Measurements from ENCODE around the gene HAGH.
"Not testable (repeated sequence)": the region's sequence is repeated elsewhere in the genome, so short reads cannot be mapped to it uniquely, and the experiment has no call there.

The HAGH gene

DNA sequence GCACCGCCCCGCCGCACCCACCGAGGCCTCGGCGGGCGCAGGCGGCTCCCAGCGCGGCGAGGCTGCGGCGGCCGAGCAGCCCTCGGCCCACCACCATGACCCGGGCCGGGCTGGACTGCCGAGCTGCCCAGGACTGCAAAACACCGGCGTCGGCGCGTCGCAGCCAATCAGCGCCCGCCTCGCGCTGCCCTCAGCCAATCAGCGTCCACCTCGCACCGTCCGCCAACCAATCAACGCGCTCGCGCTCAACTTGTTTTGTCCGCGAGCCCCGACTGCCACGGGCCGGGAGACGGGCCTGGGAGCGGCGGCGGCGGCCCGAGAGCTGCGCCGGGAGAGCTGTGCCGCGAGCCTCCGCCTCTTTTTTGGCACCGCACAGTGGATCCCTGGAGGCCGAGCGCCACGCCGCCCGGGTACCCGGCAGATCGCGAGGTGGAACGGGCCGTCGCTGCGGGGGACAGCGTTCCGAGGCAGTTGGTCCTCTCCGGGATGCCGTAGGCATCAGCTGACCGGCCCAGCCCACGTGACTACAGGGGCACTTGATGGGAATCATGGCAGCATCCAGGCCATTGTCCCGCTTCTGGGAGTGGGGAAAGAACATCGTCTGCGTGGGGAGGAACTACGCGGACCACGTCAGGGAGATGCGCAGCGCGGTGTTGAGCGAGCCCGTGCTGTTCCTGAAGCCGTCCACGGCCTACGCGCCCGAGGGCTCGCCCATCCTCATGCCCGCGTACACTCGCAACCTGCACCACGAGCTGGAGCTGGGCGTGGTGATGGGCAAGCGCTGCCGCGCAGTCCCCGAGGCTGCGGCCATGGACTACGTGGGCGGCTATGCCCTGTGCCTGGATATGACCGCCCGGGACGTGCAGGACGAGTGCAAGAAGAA lies at the start of gene HAGH, which contains the start of gene FAHD1:
TSS of gene HAGH (minus strand) at position 135 of the 883 bp plus-strand sequence. CDS start at position 97, 38 bp downstream.
TSS of gene FAHD1 (plus strand) at position 516 of the 883 bp plus-strand sequence. CDS start at position 549, 33 bp downstream.
- DNase-seq (ENCODE audit: low read depth, low spot score): peak; percentile 98

DNA sequence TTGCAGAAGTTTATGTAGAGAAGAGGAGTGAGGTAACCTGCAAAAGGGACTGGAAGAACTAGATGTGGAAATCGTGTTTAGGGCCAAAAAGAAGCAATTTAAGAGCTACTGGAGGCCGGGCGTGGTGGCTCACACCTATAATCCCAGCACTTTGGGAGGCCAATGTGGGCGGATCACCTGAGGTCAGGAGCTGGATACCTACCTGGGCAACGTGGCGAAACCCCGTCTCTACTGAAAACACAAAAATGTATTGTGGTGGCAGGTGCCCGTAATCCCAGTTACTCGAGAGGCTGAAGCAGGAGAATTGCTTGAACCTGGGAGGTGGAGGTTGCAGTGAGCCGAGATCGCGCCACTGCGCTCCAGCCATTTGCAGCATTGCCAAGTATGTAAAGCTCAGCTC lies 49.4 kb upstream of the HAGH start:
- not testable (repeated sequence) for DNase-seq (ENCODE audit: low read depth, low spot score)

DNA sequence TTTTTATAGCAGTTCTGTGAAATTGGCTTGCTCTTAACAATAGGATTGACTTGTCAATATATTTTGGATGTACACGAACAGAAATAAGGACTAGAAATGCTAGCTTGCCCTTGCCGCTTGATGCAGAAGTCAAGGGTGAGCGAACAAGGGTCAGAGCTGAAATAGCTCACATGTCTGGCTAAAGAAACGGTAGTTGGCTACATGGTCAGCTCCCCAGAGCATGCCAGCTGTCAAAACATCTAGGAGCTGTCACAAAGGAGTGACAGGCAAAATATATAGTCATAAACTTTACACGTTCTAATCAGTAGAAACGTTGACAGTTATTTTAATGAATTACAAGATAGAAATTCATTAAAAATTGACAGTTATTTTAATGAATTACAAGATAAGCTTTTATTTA lies 48.2 kb upstream of the HAGH start:
- no peak for DNase-seq (ENCODE audit: low read depth, low spot score)

DNA sequence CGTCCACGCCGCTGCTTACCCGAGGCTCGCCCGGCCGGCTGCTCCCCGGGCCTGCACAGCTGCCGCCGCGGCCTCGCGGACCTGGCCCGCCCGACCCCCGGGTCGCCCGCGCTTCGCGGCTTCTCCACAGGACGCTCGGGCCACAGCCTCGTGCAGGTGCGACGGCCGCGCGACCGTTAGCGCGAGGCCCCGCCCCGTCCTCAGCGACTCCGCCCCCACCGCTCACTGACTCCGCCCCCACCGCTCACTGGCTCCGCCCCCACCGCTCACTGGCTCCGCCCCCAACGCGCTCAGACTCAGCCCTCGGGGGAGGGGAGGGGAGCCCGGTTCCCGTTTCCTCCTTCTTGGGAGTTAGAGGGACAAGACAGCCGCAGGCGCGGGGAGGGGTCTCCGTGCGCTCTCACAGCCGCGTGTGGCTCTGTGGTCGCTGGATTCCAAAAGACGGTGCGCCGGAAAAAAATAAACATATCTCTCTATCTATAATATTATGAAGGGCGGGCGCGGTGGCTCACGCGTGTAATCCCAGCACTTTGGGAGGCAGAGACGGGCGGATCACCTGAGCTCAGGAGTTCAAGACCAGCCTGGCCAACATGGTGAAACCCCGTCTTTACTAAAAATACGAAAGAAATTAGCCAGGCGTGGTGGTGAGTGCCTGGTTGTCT lies 45.5 kb upstream of the HAGH start, which contains the start of gene MEIOB:
TSS of gene MEIOB (minus strand) at position 191 of the 662 bp plus-strand sequence. CDS start 3,989 bp downstream, outside the sequence.
- peak; percentile 79 for DNase-seq (ENCODE audit: low read depth, low spot score)

DNA sequence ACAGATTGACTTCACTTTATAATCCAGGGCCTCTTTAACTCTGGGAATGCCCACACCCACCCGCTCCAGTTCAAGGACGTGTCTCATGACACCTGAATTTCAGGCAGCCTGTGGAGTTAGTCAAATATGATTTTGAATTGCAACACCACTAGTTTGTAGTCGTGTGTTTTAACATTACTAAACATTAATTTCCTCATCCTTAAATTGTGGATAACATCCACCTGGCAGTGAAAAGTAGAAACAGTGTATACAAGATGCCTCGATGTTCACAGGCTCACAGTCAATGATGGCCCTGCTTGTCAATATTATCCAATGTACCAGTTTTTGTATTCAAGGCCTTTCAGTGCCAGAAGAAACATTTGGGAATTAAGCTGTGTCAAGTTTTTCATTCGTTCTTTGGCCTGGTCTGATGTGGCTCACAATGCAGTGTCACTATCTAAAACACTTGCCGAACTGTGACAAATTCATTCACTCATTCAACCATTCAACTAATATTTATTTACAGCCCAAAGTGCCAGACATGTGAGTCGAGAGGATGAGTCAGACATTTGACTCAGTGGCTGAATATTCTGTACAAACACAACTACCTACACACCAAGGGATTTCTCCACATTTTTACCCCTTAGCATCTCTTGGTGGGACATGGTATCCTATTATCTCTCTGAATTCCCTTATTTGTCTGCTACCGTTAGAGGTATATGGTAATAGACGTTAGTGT lies 43.9 kb upstream of the HAGH start:
- DNase-seq (ENCODE audit: low read depth, low spot score): no peak

DNA sequence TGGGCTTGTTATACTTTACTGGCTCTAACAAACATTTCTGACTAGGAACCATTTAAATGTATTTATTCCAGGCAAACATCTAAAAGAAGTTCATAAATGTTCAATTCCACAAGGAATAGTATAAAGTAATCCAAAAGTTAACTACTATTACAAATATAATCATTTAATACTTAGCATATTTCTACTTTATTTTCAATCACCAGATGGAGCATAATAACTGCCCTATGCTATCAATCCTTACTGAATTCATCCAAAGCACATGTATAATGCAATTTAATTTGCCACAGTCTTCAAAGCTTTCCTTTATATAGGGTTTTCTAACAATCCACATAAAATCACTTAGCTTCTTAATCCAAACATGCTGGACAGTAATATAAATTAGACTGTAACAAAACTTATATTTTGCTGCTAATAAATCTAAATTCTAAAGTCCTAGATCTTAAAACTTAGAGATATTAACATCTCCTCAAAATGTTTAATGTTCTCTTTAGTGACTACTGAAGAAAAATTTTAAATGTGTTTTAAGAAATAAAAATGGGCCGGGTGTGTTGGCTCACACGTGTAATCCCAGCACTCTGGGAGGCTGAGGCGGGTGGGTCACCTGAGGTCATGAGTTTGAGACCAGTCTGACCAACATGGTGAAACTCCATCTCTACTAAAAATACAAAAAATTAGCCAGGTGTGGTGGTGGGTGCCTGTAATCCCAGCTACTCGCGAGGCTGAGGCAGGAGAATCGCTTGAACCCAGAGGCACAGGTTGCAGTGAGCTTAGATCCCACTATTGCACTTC lies 39.5 kb upstream of the HAGH start:
- DNase-seq (ENCODE audit: low read depth, low spot score): no peak

DNA sequence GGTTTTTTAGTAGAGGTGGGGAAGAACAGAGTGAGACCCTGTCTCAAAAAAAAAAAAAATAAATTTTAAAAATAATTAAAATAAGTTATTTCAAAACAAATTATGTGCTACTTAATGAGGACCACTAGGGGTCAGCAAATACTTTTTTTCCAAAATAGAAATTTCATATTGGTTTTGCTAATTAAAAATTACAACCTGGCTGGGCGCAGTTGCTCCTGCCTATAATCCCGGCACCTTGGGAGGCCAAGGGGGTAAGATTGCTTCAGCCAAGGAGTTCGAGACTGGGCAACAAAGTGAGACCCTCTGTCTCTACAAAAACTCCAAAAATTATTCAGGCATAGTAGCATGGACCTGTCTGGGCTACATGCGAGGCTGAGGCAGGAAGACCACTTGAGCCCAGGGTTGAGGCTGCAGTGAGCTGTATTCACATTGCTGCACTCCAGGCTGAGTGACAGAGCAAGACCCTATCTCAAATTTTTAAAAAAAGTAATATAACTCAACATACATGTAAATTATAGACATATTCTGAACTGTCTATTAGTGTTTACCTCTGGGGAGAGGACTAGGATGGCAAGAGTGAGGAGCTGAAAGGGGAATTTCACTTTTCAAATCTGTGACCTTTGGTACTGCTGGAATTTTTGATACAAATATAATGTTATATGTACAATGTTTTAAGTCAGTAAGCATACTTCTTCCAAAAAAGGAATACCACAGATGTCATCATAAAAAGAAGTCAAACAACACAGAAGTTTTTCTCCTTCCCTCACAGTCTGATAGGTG lies 37.2 kb upstream of the HAGH start:
- DNase-seq (ENCODE audit: low read depth, low spot score): peak; percentile 11

DNA sequence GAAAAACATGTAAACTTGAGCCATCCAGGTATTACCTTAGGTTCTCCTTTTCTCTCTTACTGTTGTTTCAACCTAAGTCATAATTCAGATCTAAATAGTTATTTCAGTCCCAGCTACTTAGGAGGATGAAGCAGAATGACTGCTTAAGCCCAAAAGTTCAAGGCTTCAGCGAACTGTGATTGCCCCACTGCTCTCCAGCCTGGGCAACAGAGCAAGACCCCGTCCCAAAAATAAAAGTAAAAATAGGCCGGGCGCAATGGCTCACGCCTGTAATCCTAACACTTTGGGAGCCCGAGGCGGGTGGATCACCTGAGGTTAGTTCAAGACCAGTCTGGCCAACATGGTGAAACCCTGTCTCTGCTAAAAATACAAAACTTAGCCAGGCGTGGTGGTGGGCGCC lies 35.8 kb upstream of the HAGH start:
- DNase-seq (ENCODE audit: low read depth, low spot score): no peak

DNA sequence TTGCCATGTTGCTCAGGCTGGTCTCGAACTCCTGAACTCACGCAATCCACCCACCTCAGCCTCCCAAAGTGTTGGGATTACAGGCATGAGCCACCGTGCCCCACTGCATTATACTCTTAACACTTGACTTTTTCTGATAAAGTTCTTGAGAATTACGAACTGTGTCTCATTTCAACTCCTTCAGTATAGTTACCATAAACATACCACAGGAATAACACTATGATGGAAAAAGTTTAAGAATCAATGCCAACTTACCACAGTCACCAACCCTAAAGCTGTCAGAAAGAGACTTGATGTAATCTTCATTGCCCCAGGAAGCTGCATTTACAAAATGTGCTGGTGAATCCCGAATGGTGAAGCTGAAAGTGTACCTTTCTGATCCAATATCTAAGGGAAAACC lies 35.1 kb upstream of the HAGH start:
- no peak for DNase-seq (ENCODE audit: low read depth, low spot score)

DNA sequence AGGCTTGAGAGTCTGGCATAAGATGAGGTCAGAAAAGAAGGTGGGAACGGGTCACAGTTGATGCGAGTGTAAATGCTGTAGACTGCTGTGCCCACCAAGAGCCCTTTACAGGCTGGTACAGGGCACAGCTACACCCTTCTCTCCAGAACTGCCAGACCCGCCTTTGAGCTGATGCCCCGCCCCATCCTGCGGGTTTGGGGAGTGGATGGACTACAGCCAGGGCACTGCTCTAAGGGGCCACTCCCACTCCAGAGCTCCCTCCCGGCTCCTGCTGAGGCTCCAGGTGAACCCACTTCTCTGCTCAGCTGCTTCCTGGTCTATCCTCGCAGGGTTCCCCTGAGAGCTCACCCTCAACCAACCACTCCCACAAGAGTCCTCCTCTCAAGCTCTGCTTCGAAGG lies 33.0 kb upstream of the HAGH start:
- no peak for DNase-seq (ENCODE audit: low read depth, low spot score)

DNA sequence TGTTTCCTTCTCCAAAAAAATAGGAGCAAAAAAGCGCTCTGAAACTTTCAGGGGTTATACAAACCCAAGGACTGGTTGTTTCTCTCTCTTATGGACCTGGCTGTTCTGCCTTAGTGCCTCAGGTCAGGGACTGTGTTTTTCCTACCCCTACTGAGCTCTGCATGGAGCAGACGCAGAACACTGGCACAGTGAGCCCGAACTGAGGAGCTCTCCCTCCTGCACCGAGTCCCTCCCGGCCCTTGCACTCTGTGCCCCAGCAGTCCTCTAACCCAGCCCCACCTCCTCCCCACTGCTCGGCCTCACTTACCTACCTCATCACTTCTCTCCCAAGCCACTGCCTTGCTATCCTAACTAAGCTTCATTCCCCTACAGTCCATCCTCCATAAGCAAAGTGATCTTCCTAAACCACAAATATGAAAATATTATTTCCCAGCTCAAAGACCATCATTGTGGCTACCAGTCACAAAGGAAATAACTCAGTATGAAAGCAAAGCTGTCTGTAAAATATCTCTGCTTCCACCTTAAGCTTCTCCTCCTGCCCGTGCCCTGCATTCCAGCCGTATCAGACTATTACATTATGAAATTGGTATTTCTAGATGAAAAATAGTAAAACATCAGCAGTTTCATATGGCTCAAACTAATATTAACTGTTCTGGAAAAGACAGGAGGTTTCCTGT lies 31.7 kb upstream of the HAGH start:
- peak; percentile 37 for DNase-seq (ENCODE audit: low read depth, low spot score)

DNA sequence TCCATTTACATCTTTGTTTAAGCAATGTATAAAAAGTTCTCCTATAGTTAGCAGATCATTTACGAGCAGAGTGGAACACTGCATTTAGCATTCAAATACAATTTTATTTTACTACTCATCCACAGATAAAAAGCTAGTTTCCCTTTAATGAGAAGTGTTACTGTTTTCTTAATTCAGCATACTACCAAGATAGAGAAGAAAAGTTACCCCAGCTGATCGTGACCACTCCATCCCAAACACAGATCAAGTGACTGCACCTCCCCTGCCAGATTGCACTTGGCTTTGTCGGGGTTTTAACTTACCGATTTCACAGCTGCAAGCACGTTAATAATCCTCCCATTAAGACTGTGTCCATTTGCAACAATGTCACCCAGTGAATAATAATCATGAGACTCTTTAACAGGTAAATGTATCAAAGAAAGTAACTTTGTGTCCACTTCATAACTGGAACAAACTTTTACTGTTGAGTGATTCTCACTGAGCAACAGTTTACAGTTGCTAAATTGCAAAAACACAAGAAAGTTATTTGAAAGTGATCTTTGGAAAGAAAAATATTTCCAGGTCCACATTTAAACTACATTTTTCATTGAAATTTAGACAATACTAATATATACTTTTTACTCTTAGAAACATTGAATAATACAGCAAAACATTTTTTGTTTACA lies 30.9 kb upstream of the HAGH start:
- no peak for DNase-seq (ENCODE audit: low read depth, low spot score)

DNA sequence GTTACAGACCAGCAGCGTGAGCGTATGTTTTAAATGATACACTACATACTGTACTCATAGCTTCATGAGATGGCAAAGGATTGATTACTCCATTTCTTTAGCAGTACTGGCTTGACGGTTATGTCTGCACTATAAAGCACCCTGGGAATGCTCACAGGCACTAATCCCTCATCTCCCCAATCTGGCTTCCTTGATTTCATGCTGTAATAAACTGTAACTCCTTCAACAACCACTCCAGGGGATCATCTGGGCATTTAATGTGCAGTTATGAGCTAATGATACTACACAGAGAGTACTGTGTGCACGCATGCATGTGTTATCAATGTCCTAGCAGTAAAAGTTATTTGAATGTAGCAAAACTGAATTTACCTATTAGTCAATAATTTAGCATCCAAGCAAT lies 25.2 kb upstream of the HAGH start:
- no peak for DNase-seq (ENCODE audit: low read depth, low spot score)

DNA sequence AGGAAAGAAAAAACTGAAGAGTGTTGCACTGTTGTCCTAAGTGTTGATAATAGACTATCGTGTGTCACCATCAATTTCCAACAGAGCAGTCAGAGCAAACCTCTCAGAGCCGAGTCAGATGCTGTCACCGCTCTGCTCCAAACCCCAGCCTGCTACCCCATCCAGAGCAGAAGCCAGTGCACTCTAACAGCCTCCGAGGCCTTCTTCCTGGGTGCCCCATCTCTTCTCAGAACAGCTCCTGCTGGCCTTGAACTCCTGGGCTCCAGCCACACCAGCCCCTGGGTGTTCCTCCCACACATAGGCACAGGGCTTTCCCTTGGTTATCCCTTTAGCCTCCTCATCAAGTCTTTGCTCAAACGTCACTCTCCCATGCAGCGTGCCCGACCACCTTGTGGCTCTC lies 24.4 kb upstream of the HAGH start:
- no peak for DNase-seq (ENCODE audit: low read depth, low spot score)

DNA sequence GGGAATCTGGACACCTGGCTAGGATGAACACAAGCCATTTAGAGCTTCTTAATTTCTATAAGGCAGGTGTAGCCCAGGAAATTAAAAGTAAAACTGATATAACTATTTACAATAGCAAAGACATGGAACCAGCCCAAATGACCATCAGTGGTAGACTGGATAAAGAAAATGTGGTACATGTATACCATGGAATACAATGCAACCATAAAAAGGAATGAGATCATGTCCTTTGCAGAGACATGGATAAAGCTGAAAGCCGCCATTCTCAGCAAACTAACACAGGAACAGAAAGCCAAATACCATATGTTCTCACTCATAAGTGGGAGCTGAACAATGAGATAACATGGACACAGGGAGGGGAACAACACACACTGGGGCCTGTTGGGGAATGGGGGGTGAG lies 19.8 kb upstream of the HAGH start:
- DNase-seq (ENCODE audit: low read depth, low spot score): no peak

DNA sequence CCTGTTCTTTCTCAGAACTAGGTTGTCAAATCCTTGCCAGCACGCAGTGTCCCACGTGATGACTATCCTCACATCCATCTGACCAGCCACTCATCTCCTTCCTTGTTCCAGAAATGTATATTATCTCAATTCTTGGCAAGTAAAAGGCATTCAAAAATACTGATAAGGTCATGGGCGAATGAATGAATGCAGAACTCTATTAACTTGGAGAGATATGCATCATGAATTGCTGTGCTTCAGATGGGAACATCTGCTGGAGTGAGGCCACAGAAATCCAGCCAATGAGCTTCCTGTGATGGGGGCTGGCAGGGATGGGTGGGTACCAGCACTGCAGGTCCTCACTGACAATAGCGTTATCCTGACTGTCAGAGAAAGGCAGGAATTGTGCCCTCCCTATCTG lies 19.4 kb upstream of the HAGH start:
- no peak for DNase-seq (ENCODE audit: low read depth, low spot score)

DNA sequence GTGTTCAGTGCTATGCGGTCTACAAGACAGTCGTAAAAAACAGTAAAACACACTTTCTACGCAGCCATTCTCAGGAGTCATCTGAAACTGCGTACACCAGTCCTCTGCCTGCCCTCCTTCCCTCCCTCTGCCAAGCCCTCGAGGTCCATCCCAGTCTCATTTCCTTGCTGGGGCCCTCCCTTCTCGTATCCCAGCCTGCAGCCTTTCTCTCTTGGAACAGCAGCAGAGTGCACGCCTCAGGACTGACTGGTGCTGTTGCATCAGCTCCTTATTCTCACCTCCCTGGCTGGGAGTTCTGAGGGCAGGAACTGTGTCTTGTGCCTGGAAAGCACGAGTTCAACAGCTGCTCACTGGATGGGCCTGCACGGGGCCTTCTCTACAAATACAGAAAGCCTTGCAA lies 12.9 kb upstream of the HAGH start:
- DNase-seq (ENCODE audit: low read depth, low spot score): peak; percentile 60

DNA sequence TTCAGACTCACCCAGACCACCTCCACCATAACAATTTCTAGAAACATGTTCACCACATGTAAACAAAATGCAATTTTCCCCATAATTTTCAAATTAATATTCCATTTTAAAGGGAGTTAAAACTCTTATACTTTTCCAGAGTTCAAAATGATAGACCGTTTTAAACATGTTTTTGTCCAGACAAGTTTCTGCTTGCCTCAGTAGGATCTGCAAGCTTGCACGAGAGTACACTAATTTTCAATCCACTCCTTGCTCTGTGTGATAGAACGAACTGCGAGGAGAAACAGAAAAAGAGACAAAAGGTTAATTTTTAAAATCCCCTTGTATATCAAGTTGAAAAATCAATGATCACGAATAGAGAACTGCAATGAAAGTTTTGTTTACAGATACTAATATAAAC lies 7.5 kb upstream of the HAGH start:
- DNase-seq (ENCODE audit: low read depth, low spot score): no peak

DNA sequence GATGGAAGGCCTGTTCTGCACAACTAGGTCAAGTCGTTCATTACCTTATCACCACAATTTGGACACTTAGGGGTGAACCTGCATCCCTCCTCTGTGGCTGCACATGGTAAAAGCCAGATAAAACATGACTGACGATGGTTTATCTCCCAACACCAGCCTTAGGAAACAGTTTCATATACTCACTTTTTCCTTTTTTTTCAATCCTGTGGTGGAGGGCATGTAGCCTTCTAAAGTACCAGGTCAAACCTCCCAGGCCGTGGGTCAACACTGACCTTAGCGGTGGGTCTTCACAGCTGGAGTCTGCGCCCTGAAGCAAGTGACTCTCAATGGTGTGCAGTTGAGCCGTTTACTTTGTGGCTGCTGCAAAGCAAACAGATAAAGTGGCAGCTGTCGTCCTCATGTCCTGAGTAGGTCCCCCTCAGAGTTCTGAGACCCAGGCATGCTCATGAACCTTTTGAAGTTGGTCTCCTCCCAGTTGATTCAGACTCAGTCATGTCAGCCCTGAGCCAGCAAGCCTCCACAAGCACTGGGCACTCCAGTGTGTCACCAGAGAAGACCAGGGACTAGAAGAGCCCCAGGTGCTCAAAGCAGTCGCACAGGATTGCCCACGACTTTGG lies 6.3 kb upstream of the HAGH start:
- peak; percentile 11 for DNase-seq (ENCODE audit: low read depth, low spot score)

Measured in ELF-1 (cell line).